Right lobe of liver (tissue), 4 donors: ENCODE results near the gene RTKN.

ENCODE experiments used
- POLR2A ChIP-seq: fragments of 450-650 bp; IDR thresholded peaks from one replicate; pipeline ENCODE4 v1.6.1; 2017; ENCODE audit warnings: antibody characterized with exemption, mild to moderate bottlenecking
- TF ChIP-seq, protein P1 (sequence below), 4 donors: fragments of 200-600 bp in 3 of 4; fragments of 450-650 bp in 1 of 4; IDR thresholded peaks; one replicate each; pipeline versions ENCODE4 v1.5.1 to v1.8.0; 2016 to 2022; ENCODE audit warnings: antibody characterized with exemption in 4 of 4, mild to moderate bottlenecking in 2 of 4
- donor health status: DM: no; HTN: no; CAD: no.
- donor health status: DM: no; HTN: no; CAD: no.
- donor health status: DM: no; HTN: yes; CAD: no.

DNA sequence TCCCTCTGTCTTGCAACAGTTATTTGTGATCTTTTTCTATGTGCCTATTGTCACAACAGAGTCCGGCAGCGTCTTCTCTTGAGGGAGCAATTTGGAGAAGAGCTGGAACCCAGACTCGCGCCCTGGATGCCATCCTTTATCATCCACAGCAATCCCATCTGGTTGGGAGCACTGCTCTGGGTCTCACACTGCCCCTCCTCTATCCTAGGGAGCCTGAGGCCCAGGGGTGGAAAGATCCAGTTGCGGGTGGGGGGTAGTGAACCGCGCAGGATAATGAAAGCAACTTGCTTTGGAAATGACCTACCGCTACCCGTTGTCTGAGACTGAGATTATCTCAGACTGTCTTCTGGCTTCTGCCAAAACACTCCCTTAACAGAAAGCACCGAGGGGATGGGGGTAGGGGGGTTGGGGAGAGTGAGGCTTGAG lies 17.2 kb upstream of the RTKN start:
- TF ChIP-seq, protein P1, sequence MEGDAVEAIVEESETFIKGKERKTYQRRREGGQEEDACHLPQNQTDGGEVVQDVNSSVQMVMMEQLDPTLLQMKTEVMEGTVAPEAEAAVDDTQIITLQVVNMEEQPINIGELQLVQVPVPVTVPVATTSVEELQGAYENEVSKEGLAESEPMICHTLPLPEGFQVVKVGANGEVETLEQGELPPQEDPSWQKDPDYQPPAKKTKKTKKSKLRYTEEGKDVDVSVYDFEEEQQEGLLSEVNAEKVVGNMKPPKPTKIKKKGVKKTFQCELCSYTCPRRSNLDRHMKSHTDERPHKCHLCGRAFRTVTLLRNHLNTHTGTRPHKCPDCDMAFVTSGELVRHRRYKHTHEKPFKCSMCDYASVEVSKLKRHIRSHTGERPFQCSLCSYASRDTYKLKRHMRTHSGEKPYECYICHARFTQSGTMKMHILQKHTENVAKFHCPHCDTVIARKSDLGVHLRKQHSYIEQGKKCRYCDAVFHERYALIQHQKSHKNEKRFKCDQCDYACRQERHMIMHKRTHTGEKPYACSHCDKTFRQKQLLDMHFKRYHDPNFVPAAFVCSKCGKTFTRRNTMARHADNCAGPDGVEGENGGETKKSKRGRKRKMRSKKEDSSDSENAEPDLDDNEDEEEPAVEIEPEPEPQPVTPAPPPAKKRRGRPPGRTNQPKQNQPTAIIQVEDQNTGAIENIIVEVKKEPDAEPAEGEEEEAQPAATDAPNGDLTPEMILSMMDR (IDR thresholded peaks at IDR 0.05): no peak
- no peak for TF ChIP-seq POLR2A
